HepG2 (cell line): ENCODE results near the gene PIGL. TPM values are rescaled to one million over a fixed set of nuclear protein-coding genes. Genes with fewer than 3 reads are reported as not detected.

Source experiments
- ATF7 ChIP-seq, 2 experiments: fragments of 450-650 bp in 1 of 2; sonication (generic) in 1 of 2; formaldehyde crosslinking in 1 of 2; IDR thresholded peaks; 2 replicates each; pipeline versions ENCODE4 v1.4.0 to v1.6.1; 2016 to 2020; ENCODE audit warnings: antibody characterized with exemption in 1 of 2, mild to moderate bottlenecking in 1 of 2, missing genetic modification reagents in 1 of 2
- CEBPG ChIP-seq: IDR thresholded peaks from 2 replicates; pipeline ENCODE4 v1.6.1; 2016
- EP300 ChIP-seq, 3 experiments: sonication (generic) in 1 of 3; formaldehyde crosslinking in 1 of 3; IDR thresholded peaks; 2 replicates each; pipeline versions ENCODE4 v1.5.1 to v1.6.1; 2011 to 2020; ENCODE audit warnings: low read depth in 2 of 3, low read length in 2 of 3, borderline replicate concordance in 1 of 3, improper control_type of control experiment in 1 of 3, mild to moderate bottlenecking in 1 of 3, missing genetic modification reagents in 1 of 3, moderate library complexity in 1 of 3
- ESRRA ChIP-seq: sonication (generic); formaldehyde crosslinking; IDR thresholded peaks from 2 replicates; pipeline ENCODE4 v1.5.1; 2020; ENCODE audit warnings: mild to moderate bottlenecking, low read depth, missing genetic modification reagents
- FOSL2 ChIP-seq: sonication (generic); formaldehyde crosslinking; IDR thresholded peaks from 2 replicates; pipeline ENCODE4 v1.4.0; 2020; ENCODE audit warnings: missing genetic modification reagents
- FOXK1 ChIP-seq: sonication (generic); formaldehyde crosslinking; IDR thresholded peaks from 2 replicates; pipeline ENCODE4 v1.4.0; 2020; ENCODE audit warnings: low read depth, missing genetic modification reagents, borderline replicate concordance
- GABPA ChIP-seq, 2 experiments: IDR thresholded peaks; 2 replicates each; pipeline ENCODE4 v1.6.1; 2011 to 2016; ENCODE audit warnings: low read depth in 2 of 2, low read length in 1 of 2, missing biosample characterization in 1 of 2, missing genetic modification characterization in 1 of 2
- HCFC1 ChIP-seq: fragments of 150-350 bp; IDR thresholded peaks from 2 replicates; pipeline ENCODE4 v1.6.1; 2014; ENCODE audit warnings: low read depth, low read length
- KDM1A ChIP-seq: IDR thresholded peaks from 2 replicates; pipeline ENCODE4 v1.6.1; 2016; ENCODE audit warnings: missing compliant biosample characterization
- MED1 ChIP-seq: sonication (generic); formaldehyde crosslinking; IDR thresholded peaks from 2 replicates; pipeline ENCODE4 v1.4.0; 2020; ENCODE audit warnings: missing genetic modification reagents
- NR2F6 ChIP-seq, 2 experiments: IDR thresholded peaks; 2 replicates each; pipeline ENCODE4 v1.6.1; 2016; ENCODE audit warnings: antibody characterized with exemption in 1 of 2, mild to moderate bottlenecking in 1 of 2
- POGZ ChIP-seq: sonication (generic); formaldehyde crosslinking; IDR thresholded peaks from 2 replicates; pipeline ENCODE4 v1.4.0; 2020; ENCODE audit warnings: mild to moderate bottlenecking, missing genetic modification reagents
- SALL1 ChIP-seq: sonication (generic); formaldehyde crosslinking; IDR thresholded peaks from 2 replicates; pipeline ENCODE4 v1.8.0; 2022; ENCODE audit warnings: mild to moderate bottlenecking, missing genetic modification reagents
- SOX13 ChIP-seq, 3 experiments: fragments of 450-650 bp in 1 of 3; sonication (generic) in 1 of 3; formaldehyde crosslinking in 1 of 3; IDR thresholded peaks in 2 of 3; conservative IDR thresholded peaks in 1 of 3; 2 replicates each; pipeline versions ENCODE4 v1.5.0 to v1.6.1; 2016 to 2020; ENCODE audit warnings: antibody characterized with exemption in 1 of 3, mild to moderate bottlenecking in 1 of 3, missing compliant biosample characterization in 1 of 3, missing genetic modification reagents in 1 of 3, moderate library complexity in 1 of 3
- SOX5 ChIP-seq: IDR thresholded peaks from 2 replicates; pipeline ENCODE4 v1.6.1; 2016; ENCODE audit warnings: borderline replicate concordance
- TBX3 ChIP-seq: fragments of 450-650 bp; IDR thresholded peaks from 2 replicates; pipeline ENCODE4 v1.6.1; 2017; ENCODE audit warnings: antibody characterized with exemption, mild to moderate bottlenecking, inconsistent platforms, borderline replicate concordance
- TCF7 ChIP-seq: sonication (generic); IDR thresholded peaks from 2 replicates; pipeline ENCODE4 v1.6.1; 2016; ENCODE audit warnings: antibody characterized with exemption, low read depth
- ZNF292 ChIP-seq: sonication (generic); formaldehyde crosslinking; IDR thresholded peaks from 2 replicates; pipeline ENCODE4 v1.8.1; 2022; ENCODE audit warnings: mild to moderate bottlenecking, low read depth, missing genetic modification reagents, borderline replicate concordance
- ZNF331 ChIP-seq: sonication (generic); formaldehyde crosslinking; IDR thresholded peaks from 2 replicates; pipeline ENCODE4 v1.4.0; 2020; ENCODE audit warnings: missing genetic modification reagents
- ZNF337 ChIP-seq: sonication (generic); formaldehyde crosslinking; IDR thresholded peaks from 2 replicates; pipeline ENCODE4 v1.5.1; 2020; ENCODE audit warnings: missing genetic modification reagents, low read depth, mild to moderate bottlenecking, borderline replicate concordance
- ZNF383 ChIP-seq: sonication (generic); formaldehyde crosslinking; IDR thresholded peaks from 2 replicates; pipeline ENCODE4 v1.4.0; 2020; ENCODE audit warnings: missing genetic modification reagents, mild to moderate bottlenecking, borderline replicate concordance
- ZNF598 ChIP-seq: sonication (generic); formaldehyde crosslinking; IDR thresholded peaks from 2 replicates; pipeline ENCODE4 v1.5.1; 2020; ENCODE audit warnings: mild to moderate bottlenecking, missing genetic modification reagents, borderline replicate concordance
- ZSCAN22 ChIP-seq: sonication (generic); formaldehyde crosslinking; IDR thresholded peaks from 2 replicates; pipeline ENCODE4 v1.4.0; 2020; ENCODE audit warnings: mild to moderate bottlenecking, missing genetic modification reagents
- polyA plus RNA-seq, 8 experiments: library from polyadenylated mRNA; depleted of rRNA in 3 of 8; stranded (reverse) in 7 of 8; unstranded in 1 of 8; fragments of >200 nt; fragmentation: Illumina TruSeq in 4 of 8; extraction: Trizol in 4 of 8; gene quantifications; 2 replicates each; pipeline versions ENCODE4 v1.2.1 to v1.2.3, GENCODE V29; 2011 to 2016; ENCODE audit warnings: low read depth in 4 of 8, missing spikeins in 1 of 8, mixed read lengths in 1 of 8; ENCODE audit not compliant: insufficient read depth in 1 of 8
- total RNA-seq, 5 experiments: library from RNA; depleted of rRNA; stranded (reverse); fragments of >200 nt; fragmentation: Illumina TruSeq; extraction: Trizol; gene quantifications; 2 replicates each; pipeline ENCODE4 v1.2.3, GENCODE V29; 2016; ENCODE audit warnings: low read depth in 1 of 5
- TF ChIP-seq, protein P1 (sequence below): sonication (generic); formaldehyde crosslinking; IDR thresholded peaks from 2 replicates; pipeline ENCODE4 v1.5.0; 2020; ENCODE audit warnings: mild to moderate bottlenecking, missing genetic modification reagents, borderline replicate concordance

PIGL gene
- total and polyA plus RNA-seq, 2 of the 13 experiments (the other 11 are each of a cell fraction or from before 2014, with no cell fraction given), result 28.5 to 63.8 TPM

DNA sequence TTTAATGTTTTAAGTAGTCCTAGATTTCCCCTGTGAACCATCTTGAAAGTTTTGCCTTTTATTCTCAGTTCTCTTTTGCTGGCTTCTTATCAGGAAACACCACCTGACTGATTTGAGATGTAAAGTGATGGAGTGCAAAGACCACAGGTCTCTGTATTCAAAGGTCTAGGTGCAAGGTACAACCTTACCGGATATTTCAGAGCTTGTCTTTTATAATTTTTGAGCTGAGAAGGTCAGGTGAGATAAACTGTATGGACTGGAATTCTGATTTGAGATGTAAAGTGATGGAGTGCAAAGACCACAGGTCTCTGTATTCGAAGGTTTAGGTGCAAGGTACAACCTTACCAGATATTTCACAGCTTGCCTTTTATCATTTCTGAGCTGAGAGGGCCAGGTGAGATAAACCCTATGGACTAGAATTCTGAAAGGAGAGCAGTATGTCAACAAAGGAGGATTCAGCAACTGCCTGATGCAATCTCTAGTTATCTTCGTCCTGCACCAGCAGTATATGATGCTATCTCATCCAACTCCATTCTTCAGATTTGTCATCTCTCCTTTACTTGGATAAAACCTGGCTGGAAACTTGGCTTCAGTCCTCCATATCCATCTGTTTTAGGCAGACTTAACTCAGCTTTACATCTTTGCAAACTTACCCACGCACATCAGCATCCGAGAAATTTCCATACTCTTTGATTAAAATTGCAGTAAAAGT is 72.0 kb downstream of the PIGL start (continued):
- peak in 1 of 2 experiments; percentile 59; a peak in 2 of 4 replicates for TF ChIP-seq EP300 (IDR thresholded peaks at IDR 0.05; ENCODE audit: low read depth in 2 of 2, low read length in 2 of 2)
- TF ChIP-seq EP300 (CRISPR knock-in tag; IDR thresholded peaks at IDR 0.05; ENCODE audit: borderline replicate concordance), result peak; percentile 71; the same call in 1 of the 2 replicates
- TF ChIP-seq ZNF598 (CRISPR knock-in tag), result 0 out of 2 replicates have a peak, but pooled peaks have one; percentile 31
- TF ChIP-seq ZNF337 (CRISPR knock-in tag), result 0 out of 2 replicates have a peak, but pooled peaks have one; percentile 35
- TF ChIP-seq TBX3, result peak; percentile 36; the same call in 1 of the 2 replicates
- TF ChIP-seq SOX13 (IDR thresholded peaks at IDR 0.05), result no peak
- peak in 1 of 2 experiments; percentile 79; a peak in 2 of 4 replicates for TF ChIP-seq SOX13 (CRISPR knock-in tag; conservative IDR thresholded peaks at IDR 0.05 in 1 of 2, IDR thresholded peaks at IDR 0.05 in 1 of 2)
- TF ChIP-seq ZNF292 (CRISPR knock-in tag), result 0 out of 2 replicates have a peak, but pooled peaks have one; percentile 16
- TF ChIP-seq, protein P1, sequence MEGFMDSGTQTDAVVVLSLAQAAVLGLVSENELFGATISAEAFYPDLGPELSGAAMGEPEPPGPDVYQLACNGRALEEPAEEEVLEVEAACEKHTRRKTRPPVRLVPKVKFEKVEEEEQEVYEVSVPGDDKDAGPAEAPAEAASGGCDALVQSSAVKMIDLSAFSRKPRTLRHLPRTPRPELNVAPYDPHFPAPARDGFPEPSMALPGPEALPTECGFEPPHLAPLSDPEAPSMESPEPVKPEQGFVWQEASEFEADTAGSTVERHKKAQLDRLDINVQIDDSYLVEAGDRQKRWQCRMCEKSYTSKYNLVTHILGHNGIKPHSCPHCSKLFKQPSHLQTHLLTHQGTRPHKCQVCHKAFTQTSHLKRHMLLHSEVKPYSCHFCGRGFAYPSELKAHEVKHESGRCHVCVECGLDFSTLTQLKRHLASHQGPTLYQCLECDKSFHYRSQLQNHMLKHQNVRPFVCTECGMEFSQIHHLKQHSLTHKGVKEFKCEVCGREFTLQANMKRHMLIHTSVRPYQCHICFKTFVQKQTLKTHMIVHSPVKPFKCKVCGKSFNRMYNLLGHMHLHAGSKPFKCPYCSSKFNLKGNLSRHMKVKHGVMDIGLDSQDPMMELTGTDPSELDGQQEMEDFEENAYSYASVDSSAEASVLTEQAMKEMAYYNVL (CRISPR knock-in tag), result 0 out of 2 replicates have a peak, but pooled peaks have one; percentile 39
- peak; percentile 37; the same call in 1 of the 2 replicates for TF ChIP-seq FOSL2
- TF ChIP-seq POGZ, result no peak
- TF ChIP-seq ATF7 (IDR thresholded peaks at IDR 0.05), result peak; percentile 7; the same call in 1 of the 2 replicates
- no peak for TF ChIP-seq ATF7 (CRISPR knock-in tag; IDR thresholded peaks at IDR 0.05)
- 0 out of 2 replicates have a peak, but pooled peaks have one; percentile 50 for TF ChIP-seq SOX5 (CRISPR knock-in tag)
- TF ChIP-seq GABPA (IDR thresholded peaks at IDR 0.05; ENCODE audit: low read depth, low read length), result no peak
- TF ChIP-seq GABPA (CRISPR knock-in tag; IDR thresholded peaks at IDR 0.05; ENCODE audit: low read depth), result peak; percentile 10; the same call in 1 of the 2 replicates
- TF ChIP-seq TCF7, result peak; percentile 23
- peak; percentile 47; the same call in 1 of the 2 replicates for TF ChIP-seq SALL1 (CRISPR knock-in tag)
- 0 out of 2 replicates have a peak, but pooled peaks have one; percentile 38 for TF ChIP-seq ZSCAN22 (CRISPR knock-in tag)
- TF ChIP-seq ZNF383, result no peak
- TF ChIP-seq ESRRA, result peak; percentile 47; the same call in 1 of the 2 replicates
- no peak; the same call in 1 of the 2 replicates for TF ChIP-seq NR2F6 (IDR thresholded peaks at IDR 0.05)
- TF ChIP-seq NR2F6 (CRISPR knock-in tag; IDR thresholded peaks at IDR 0.05), result 0 out of 2 replicates have a peak, but pooled peaks have one; percentile 26
- TF ChIP-seq MED1 (CRISPR knock-in tag), result peak; percentile 78
- TF ChIP-seq FOXK1 (CRISPR knock-in tag), result peak; percentile 69; the same call in 1 of the 2 replicates
- no peak for TF ChIP-seq HCFC1
- TF ChIP-seq ZNF331 (CRISPR knock-in tag), result peak; percentile 33; the same call in 1 of the 2 replicates
- TF ChIP-seq KDM1A (CRISPR knock-in tag), result 0 out of 2 replicates have a peak, but pooled peaks have one; percentile 9
- peak; percentile 98 for TF ChIP-seq CEBPG (CRISPR knock-in tag)
